GM19463 (cell line): ENCODE results near the gene FAM219A.

ENCODE experiments used
- ATAC-seq: cut with Tn5 transposase; IDR thresholded peaks from one replicate; pipeline ENCODE4 v1.9.1; 2021; ENCODE audit warnings: mild to moderate bottlenecking, moderate library complexity; ENCODE audit not compliant: unreplicated experiment

The FAM219A gene, protein sequence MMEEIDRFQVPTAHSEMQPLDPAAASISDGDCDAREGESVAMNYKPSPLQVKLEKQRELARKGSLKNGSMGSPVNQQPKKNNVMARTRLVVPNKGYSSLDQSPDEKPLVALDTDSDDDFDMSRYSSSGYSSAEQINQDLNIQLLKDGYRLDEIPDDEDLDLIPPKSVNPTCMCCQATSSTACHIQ

DNA sequence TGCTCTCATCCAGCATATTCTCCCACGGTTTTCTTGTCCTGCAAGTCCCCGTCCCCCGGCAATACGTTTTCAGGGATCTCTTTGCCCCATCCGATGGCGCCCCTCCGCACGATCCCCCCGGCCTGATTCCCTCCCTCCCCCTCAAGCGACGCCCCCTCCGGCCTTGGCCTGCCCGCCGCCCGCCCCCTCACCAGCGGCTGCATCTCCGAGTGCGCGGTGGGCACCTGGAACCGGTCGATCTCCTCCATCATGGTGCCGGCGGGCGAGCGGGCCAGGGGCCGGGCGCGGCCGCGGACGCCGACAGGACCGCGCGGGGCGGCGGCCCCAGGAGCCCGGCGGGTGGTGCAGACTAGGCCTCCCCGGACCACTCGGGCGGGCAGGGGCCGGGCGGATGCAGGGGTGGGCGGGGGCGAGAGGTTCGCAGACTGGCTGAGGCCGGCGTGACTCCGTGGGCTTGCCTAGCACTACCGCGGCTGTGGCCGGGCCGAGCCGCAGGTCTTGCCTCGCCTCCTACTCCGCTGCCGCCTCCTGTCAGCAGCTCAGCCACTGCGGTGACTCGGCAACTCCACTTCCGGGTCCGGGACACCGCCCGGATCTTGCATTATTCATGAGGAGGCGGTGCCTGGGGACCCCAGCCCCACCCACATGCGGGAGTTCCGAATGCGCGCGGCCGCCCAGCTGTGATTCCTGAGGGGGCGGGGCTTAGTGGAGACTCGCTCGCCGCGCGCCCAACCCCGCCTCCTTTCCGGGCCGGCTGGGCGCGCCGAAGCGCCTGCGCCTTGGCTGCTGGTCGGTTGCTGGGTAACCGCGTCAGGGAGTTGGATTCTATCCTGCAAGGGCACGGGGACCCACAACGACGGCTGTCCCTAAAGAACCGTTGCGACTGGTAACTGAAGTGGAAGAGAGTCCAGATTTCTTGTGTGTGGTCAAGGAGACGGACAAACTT, at the start of gene FAM219A, which contains the start of gene DNAI1:
Gene FAM219A, minus strand, starts transcription at position 558 of the 946 bp plus-strand sequence. Its CDS starts 307 bp downstream, at position 251.
Gene DNAI1, plus strand, starts transcription at position 793 of the 946 bp plus-strand sequence. CDS start 201 bp downstream, outside the sequence.
- ATAC-seq = peak; percentile 98

DNA sequence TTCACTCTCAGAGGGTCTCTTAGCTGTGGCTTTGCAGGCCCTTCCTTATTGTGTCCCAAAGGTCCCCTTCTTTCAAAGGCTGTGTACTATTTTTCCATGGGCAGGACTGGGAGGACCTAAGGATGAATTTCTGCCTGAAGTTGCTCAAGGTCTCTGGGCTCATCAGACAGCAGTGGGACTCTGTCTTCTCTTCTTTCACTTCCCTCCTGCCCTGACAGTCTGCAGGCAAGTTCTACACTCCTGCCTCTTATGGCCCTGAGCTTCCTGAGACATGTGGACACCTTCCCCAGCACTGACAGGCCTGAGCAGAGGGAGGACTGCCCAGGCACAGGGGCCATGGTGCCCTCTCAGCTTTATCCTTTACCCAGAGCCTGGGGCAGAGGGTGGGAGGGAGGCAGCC, 49.6 kb upstream of the FAM219A start:
- ATAC-seq = no peak

DNA sequence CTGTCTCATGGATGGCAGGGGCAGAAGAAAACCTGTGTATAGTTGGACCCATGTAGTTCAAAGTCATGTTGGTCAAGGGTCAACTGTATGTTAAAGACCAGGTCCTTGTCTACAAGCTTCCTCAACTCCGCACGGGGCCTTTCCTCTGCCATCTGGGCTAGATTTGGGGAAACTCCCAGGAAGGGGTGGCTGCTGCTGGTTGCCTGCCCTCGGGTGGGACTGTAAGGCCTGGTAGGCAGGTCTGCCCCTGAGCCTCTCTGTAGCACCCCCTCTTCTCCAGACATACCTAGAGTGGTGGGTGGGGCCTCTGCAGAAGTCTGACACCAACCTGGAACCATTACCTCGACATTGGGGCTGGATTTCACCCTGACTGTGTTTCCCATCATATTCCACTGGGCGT, 49.2 kb upstream of the FAM219A start:
- ATAC-seq = no peak

DNA sequence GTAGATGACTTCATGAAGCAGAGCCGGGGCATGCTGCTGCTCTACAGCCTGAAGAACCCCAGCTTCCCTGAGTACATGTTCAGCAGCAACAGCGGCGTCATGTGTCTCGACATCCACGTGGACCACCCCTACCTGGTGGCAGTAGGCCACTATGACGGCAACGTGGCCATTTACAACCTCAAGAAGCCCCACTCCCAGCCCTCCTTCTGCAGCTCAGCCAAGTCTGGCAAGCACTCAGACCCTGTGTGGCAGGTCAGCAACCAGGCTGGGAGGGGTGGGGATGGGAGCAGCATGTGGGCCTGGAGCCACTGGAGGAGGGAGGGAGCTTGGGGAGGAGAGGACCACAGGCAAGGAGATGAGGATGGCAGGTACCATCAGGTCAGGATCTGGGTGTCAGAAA, 48.3 kb upstream of the FAM219A start:
- ATAC-seq = no peak

DNA sequence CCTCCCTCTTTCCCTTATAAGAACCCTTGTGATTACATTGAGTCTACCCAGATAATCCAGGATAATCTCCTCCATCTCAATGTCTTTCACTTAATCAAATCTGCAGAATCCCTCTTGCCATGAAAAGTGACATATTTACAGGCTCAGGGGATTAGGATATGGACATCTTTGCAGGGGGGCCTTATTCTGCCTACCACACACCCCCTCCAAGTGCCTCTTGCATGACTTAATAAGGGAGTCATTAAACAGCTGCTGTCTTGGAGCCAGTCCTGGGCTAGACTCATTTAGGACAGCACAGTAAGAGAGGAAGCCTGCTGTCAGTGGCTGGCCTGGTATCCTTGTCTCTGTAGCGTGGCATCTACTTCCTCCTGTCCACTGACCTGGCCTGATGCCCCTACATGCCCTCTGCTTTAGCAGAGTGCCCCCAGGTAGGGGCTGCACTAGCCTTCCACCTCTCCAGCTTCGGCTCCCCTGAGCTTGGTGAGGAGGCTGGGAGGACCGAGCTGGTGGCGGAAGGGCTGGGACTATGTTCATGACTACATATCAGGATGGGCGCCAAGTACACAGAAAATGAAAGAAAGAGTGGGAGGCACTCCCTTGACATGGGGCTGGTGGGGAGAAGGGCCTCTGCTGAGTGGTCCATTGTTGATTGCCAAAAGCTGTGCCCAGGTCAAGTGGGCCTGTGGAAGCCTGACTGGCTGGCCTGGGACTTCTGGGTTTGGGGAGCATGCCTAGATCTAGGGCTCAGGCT, 47.2 kb upstream of the FAM219A start:
- no peak for ATAC-seq

DNA sequence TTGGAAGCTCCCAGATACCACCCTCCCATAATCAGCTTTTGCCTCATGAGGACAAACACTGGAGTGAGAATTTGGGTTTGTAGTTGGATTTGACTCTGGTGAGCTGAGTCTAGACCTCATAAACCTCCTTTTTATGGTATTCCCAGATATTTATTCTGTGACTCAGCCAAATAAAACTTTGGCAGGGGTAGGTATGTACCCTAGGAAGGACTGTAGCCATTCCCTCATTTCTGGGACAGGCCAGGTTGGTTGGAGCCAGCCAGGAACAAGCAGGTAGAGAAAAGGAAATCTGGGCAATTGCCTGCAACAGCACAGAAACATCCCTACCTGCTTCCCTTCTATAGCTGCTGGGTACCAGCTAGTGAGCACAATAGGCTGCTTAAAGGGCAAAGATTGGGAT, 45.0 kb upstream of the FAM219A start:
- ATAC-seq = no peak

DNA sequence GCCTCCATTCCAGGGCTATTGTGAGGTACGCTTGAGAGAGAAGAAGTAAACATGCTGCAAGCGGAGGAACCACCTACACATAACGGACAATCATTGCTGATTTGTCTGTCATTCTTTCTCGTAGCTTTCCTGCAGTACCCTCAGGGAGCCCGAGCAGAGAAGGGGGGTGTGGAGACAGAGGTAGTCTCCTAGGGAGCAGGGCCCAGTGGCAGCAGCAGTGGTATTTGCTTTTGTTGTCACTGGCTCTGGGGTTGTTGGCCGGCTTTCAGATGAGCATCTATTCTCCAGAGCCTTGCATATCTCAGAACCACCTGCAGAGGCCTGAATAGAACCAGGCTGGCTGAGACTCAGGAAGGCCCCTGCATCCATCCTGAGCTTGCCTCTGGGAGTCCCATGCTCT, 44.5 kb upstream of the FAM219A start:
- no peak for ATAC-seq

DNA sequence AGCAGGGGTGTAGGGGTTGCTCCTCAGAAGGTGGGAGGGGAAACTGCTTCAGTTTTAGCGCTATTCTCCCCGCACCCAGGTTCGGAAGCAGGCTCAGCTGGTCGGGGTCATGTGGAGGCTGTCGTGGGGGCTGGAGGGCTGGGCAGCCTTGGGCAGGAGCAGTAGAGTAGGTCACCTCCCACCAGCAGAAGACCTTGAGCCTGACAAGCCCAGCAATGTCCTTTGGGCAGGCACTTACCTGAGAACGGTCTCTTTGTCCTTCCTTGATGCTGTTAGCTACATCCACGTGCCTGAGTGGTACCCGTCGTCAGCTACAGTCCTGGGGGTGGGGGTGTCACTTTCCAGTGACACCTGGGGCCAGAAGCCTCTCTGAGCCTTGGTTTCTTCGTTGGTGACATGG, 44.1 kb upstream of the FAM219A start:
- ATAC-seq = no peak

DNA sequence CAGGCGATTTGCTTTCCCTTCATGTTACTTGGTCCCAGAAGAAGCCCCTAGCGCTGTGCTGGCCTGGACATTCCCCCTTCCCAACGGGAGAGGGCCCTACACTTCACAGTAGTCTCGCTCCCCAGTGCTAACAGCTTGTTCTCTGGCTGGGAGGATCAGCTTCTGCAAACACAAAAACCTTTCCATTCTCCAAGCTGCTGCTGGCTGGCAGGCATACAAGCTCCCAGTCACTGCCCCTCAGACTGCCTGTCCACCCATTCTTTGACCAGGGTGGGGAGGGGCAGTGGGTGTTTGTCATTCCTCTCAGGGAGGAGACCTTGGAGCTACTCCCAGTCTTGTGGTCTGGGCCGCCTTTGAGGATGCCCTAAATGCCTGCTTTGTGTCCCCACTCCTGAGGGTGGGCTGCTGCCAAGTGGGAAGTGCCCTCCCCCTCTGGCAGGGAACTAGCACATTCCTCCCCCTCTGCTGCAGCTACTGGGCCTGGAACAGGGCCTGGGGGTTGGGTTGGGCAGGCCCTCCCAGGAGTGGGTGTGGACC, 43.6 kb upstream of the FAM219A start:
- ATAC-seq = no peak

DNA sequence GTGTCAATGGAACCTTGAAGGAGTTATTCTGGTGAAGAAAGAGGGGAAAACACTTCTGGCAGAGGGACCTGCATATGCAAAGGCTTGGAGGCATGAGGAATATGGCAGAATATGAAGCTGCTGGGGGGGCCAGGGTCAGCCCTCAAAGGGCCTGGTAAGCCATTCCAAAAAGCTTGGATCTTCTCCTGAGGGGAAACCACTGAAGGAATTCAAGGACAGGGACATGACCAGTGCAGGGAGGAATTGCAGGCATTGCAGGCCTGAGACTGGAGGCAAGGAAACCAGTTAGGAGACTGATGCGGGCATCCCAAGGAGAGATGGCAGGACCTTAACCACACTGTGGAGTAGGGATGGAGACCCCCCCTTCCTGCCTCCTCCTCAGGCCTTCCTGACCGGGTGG, 43.0 kb upstream of the FAM219A start:
- ATAC-seq = no peak

DNA sequence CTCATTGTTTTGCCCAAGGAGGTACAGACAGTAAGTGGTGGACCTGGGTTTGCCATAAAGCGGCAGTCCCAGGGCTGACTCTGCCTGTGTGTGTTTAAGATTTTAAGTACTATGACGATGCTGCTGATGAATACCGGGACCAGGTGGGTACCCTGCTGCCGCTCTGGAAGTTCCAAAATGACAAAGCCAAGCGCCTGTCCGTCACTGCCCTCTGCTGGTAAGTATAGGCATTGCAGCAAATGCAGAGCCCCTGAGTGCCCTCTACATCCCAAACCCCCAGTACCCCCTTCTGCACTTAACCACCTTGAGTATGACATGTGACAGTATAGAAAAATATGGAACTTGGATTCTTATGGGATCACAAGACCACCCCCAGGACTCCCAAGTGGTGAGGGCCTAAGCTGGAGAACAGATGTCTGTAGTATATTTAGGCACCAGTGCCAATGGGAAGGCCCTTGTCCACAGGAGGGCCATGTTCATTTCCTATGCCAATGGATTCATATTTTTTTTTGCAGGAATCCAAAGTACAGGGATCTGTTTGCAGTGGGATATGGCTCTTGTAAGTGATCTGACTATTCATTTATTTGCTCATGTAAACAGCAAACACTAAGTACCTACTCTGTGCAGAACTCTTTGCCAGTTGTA, 42.4 kb upstream of the FAM219A start:
- ATAC-seq = no peak

DNA sequence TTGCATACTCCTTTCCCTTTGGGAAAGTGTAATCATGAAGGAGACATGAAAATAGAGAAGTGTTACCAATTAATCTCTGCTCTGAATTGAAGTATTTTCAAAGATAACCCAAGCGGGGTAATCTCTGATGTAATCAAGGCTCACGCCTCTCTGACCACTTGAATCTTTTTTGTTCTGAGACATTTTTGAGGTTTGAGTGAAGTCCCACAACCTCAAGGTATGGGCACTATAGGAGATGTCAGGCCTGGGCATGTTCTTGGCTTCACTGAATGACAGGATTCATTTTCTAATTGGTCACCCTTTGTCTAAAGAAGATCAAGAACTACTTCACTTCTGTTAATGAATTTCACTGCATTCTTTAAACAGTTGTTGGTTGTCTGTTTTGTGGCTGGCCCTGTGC, 40.7 kb upstream of the FAM219A start:
- no peak for ATAC-seq

DNA sequence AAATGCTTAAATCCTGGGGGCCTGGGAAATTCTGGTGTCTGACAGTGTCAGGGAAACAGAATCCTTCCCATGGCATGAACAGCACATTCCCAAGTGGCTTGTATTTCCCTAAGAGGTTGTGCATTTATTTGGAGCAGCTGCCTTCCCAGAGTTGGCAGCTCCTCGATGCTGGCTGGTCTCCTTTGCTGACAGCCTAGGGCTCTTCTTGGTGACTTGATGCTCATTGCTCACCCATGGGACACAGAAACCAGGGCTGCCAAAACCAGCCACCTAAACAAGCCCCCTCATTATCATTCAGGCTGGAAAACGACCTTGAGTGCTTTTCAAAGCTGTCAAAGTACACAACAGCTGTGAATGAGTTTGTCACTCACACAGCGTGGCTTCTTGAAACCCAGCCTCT, 40.2 kb upstream of the FAM219A start:
- ATAC-seq = no peak

DNA sequence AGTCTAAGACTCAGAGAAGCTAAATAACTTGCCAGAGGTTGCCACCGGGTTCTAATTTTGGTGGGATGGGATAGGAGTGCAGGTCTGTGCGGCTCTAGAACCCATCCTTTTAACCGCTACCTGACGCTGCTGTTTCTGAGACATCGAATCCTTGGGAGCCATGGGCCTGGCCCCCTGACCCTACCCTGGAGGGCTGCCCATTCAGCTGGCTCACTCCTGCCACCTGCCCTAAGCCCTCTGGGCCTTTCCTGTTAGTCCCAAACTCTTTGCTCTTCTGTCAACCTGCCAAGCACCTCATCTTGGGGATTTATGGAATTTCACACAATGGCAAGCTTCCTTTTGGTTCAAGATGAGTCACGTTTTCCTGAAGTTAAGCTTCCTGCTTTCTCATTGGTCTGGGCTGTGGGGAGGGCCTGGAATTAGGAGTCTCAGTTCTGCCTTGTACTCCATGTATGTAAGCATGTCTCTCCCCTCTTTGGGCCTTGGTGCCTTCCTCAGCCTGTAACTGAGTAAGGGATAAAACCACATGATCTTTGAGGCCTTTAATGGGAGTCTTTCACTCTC, 37.9 kb upstream of the FAM219A start:
- ATAC-seq = no peak

DNA sequence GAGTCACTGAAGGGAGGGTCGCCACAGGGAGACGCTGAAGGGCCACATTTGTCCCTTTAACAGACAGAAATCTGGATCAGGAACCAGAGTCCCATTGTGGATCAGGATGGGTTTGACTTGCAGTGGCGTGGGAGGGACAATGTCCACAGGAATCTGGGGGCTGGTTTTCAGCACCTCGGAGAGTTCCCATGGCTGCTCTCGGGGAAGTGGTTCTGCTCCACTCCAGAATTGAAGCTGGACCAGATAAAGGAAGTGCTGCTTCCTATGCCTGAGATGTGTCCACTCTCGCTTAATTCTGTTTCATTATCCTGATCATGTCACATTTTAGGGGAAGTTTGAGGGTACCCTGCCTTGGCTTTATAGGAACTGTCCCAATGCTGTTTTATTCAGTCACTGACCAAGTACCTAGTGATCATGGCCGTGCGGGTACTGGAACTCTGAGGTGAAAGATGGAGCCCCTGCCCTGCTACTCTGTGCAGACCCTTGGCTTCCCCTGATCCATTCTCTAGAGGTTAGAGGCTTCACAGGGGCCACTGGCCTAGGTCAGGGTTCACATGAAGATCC, 35.7 kb upstream of the FAM219A start:
- ATAC-seq = no peak

DNA sequence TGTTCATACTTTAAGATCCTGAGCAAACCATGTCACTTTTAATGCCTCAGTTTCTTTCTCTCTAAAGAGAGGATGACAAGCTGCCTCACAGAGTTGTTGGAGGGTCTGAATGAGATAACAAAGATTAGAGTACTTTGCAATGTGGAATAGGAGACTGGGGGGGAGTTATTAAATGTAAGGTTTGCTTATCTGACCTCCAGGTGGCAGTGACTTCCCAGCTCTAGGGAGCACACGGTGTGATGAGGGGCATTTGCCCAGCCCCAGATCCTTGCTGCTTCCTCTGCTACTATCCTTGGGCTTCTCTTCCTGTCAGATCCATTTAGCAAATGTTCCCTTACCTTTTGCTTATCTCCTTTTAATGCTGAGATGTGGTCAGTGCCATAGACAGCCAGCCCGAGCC, 33.7 kb upstream of the FAM219A start:
- no peak for ATAC-seq

DNA sequence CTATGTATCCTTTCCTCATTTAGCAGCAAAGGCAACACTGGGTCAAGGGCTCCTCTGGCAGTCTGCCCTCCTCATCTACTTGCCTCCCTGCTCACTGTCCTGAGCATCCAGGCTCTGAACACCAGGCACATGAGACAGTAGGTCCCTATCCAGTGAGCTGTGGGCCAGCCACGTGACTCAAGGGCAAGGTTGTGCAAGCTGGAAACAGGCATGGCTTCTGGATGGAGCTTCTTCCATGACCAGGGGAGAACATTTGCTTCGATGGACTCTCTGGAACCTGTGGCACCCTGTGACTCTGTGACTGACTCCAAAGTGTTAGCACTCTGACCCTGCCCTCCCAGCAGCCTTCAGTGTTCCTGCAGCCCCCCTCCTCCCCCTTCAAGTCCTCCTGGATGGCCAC, 33.2 kb upstream of the FAM219A start:
- no peak for ATAC-seq

DNA sequence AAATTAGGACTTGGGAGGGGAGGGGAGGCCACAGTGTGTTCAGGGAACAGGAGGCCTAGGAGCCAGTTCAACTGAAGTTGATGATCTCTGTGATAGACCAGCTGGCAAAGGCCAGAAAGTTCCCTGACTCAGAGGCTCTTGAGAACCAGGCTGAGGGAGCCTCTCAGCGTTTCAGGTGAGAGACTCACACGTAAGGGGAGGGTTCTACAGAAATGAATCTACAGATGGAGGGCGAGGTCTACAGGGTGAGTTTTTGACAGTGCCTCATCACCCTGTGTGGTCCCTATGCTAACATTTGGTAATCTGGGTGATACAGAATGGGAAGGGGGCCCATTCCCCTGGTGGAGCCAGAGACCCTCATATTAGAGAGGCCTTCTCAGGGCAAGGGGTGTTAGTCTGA, 32.4 kb upstream of the FAM219A start:
- ATAC-seq = no peak

DNA sequence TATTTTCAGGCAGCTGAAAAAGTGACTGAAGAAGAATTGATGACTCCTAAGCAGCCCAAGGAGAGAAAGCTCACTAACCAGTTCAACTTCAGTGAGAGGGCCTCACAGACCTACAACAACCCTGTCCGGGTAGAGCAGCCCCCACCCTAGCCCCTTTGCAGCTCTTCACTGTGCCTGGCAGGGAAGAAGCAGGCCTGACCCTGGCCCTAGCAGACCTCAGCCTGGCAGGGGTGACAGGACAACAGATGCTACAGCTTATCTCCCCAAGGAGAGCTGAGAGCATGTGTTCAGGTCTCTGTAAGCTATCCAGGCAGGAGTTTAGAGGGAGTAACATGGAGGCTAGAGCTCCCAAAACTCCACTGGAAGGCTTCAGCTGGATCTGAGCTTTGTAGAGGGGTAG, 32.0 kb upstream of the FAM219A start:
- ATAC-seq = no peak

DNA sequence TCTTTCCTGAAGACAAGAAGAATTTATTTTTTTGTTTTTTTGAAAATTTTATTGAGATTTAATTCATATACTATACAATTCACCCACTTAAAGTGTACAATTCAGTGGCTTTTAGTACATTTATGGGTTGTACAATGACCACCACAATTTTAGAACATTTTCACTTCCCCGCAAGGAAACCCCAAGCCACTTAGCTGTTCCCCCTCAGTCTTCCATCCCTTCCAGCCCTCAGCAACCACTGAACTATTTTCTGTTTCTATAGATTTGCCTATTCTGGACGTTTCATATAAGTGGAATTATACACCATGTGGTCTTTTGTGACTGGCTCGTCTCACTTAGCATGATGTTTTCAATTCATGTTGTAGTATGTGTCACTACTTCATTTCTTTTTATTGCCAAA, 28.2 kb upstream of the FAM219A start:
- ATAC-seq = no peak
